Measurements from ENCODE around the gene EIF4G2.

EIF4G2 gene

GRCh38 chr11:10770626-10771254, 38.0 kb downstream of the EIF4G2 start:
- DNase-seq: peak; percentile 10

DNA sequence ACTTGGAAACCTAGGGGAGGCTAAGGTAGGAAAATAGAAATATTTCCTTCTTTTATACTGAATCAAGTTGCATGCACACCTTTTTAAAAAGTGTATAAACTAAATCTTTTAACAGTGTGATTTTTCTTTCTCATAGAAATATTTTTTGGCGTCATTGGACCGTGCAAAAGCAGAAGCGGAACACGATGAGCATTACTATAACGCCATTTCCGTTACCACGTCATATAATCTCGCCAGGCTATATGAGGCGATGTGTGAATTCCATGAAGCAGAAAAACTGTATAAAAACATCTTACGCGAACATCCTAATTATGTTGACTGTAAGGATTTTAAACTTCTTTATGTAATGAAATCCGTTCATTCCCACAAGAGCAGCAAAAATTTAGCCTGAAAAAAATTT, 44.3 kb downstream of the EIF4G2 start:
- no peak for DNase-seq

- DNase-seq: no peak
Measured at GRCh38 chr11:10763766-10764165, 45.0 kb downstream of the EIF4G2 start.

DNA sequence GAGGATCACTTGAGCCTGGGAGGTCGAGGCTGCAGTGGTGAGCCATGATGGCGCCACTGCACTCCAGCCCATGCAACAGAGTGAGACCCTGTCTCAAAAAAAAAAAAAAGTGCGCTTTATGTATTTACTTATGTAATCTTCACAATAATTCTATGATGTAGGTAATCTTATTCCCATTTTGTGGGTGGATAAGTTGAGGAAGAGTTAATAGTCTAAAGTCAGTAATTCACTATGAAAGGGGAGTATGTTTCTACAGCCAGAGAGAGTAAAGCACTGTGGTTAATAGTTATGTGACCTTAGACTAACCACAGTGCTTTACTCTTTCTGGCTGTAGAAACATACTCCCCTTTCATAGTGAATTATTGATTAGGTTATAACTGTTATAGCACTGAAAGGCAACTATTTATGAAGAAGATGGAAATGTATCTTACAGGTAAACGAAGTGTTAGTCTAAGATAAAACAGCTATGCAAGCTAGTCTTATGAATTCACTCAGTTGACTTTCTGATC, 45.8 kb downstream of the EIF4G2 start:
- DNase-seq: no peak

GRCh38 chr11:10762185-10762584, 46.5 kb downstream of the EIF4G2 start:
- no peak for DNase-seq

- DNase-seq: no peak
Measured at GRCh38 chr11:10761085-10761698, 47.5 kb downstream of the EIF4G2 start.

- DNase-seq: no peak
Measured at GRCh38 chr11:10758957-10759356, 49.8 kb downstream of the EIF4G2 start.

GRCh38 chr11:10752486-10752885, 56.2 kb downstream of the EIF4G2 start:
- no peak for DNase-seq

DNA sequence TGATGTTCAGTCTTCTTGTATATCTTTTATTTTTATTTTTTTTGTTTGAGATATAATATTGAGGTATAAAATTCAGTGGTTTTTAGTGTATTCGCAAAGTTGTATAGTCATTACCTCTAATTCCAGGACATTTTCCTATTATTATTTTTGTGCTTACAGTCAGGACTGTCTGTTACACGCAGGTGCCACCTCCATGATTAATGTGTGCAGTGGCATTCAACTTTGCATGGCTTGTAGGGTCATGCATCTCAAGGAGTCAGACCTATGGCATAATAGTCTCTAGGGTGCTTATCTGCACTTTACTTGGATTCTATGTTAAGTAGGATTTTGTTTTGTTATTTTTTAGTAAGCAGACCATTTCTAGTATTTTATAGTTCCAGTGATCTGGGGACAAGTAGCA, 56.7 kb downstream of the EIF4G2 start:
- no peak for DNase-seq

- DNase-seq: no peak
Measured at GRCh38 chr11:10751581-10751940, 57.2 kb downstream of the EIF4G2 start.

GRCh38 chr11:10750838-10751580, 57.7 kb downstream of the EIF4G2 start, which contains the start of gene CTR9:
Gene CTR9, plus strand, starts transcription at chr11:10751246. Its CDS starts 167 bp downstream, at chr11:10751413.
- DNase-seq: peak; percentile 87

- no peak for DNase-seq
Measured at GRCh38 chr11:10749476-10749875, 59.2 kb downstream of the EIF4G2 start.

DNA sequence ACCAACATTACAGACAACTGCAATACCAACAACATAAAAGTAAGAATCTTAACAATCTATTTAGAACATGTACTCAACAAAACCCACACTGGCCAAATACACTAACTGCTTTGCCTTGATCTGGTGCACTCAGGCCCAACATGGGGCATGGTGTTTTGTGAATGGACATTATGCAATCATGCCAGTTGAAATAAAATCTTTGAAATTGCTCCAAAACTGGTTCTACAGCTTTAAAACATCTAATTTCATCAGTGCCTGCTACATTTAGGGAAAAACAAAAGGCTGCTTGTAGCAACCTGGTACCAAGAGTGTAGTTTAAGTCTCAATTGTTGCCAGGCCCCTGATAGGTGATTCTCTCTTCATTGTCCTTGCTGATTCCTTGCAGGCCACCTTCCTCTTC, 61.0 kb downstream of the EIF4G2 start:
- no peak for DNase-seq
